Activated T-cell treated with anti-CD3 and anti-CD28 coated beads for 4 hours (primary cell): ENCODE results near the gene PGS1.

Experiments
- DNase-seq: peaks from one replicate; pipeline ENCODE4 v3.0.0-alpha.2; 2020

The PGS1 gene

DNA sequence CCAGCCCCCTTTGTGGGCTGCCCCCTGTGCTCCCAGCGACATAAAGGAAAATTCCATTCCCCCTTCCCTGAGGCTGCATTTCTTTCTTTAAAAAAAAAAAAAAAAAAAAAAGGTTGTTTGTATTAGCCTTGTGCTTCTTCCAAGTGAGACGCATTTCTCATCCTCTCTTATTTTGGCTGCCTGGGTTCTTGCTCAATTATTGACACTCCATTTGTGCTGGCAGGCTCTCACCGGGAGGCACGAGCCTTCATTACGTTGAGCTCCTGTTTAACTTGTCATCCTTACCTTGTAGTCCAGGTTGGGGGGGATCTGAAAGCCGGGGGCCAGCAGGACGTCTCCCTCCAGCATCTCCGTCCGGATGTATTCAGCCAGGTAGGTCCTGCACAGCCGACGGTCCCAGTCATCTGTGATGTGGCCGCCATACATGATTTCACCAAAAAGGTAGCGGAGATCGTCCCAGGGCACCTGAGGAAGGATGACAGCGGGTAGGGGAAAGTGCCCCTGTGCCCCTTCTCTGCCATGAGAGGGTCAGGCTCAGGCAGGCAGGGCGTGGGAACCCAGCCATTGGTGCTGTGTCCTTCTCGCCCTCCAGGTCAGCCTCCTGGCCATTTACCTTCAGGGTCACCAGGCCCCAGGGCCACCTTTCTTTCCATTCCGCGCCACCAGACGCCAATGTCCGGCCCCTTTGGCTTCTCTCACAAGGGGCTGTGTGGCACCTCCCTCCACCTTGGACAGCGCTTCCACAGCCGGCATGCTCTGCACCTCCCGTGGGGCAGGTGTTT, 50.6 kb downstream of the PGS1 start:
- DNase-seq = no peak

DNA sequence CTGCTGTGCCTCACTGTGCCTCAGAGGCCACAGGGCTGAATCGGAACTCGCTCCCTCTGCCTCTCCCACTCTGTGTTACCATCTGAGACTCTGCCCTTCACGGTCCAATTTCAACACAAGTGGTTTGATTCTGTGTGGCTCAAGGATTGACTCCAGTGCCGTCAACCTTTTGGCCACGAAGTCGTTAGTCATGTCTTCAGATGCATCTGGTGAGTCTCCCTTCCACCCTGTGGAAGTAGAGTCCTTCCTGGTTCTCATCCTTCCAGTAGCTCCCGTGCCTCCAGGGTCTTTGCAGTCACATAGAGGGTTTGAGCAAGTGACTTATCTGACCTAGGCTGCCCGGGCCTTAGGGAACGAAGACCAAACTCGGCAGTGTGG, 51.2 kb downstream of the PGS1 start:
- DNase-seq = no peak

DNA sequence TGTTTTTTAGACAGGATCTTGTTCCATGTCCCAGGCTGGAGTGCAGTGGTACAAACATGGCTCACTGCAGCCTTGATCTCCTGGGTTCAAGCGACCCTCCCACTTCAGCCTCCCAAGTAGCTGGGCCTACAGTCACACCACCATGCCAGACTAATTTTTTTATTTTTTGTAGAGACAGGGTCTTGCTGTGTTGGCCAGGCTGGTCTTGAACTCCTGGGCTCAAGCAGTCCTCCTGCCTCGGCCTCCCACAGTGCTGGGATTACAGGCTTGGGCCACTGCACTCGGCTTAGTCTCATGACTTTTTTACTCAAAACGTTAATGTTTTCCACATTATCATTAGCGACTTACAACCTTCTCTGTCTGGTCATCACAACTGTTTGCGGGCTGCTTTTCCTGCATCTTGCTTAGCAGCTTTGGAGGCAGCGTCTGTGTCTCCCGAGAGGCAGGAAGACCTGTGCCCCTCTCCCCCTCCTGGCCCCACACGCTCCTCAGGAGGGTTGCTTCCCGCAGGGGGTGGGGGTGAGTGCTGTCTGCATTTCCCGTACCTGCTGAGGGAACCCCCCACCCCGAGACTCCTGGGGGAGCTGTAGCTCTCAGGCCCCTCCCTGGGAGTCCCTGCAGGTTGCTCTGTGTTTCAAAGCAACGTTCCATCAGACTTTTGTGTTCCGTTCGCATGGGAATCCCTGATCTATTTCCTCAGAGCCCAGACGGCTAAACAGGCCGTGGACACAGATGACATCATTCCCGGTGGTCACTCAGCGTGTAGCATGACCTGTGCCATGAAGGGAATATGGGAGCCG, 52.6 kb downstream of the PGS1 start:
- no peak for DNase-seq

DNA sequence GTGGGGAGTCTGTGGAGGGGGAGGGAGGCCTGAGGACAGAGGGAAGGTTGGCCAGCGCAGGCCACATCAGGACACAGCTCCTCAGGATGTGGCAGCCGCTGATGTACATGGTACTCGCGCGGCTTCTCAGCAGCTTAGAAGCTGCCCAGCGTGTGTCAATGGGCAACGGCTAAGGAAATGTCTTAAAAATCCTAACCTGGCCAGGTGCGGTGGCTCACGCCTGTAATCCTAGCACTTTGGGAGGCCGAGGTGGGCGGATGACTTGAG, 53.2 kb downstream of the PGS1 start:
- DNase-seq = no peak

DNA sequence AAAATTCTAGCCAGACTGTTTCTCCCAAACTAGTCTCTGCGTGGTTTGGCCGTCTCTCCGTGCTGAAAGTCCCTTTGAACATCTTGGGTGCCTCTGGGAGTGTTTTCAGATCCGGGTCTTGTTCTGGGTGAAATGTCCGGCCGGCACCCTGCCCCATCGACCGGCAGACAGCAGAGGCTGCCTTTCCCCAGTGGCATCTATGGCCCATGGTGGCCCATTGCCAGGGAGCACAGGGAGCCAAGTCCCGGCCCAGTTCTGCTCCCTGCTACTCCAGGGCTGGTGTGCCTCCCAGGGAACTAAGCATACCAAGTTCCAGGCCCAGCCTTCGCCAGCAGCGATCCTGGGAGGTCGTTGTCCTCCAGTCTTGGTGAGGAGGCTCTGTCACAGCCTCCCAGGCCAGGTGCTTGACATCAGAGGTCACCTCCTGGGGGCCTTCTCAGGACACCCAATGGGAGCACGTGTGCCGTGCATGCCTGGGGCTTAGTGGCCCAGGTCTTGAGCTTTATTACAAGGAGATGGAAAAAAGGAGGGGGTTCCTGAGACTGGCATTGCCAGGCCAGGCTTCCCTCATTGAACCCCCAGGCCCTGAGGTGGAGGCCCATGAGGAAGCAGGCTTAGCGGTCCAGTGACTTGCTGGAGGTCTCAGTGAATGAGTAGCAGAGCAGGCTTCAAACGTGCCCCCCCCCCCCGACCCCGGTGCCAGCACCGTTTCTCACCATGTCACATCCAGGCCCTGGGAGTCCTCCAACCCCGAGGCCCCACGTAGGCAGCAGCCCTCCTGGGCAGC, 54.0 kb downstream of the PGS1 start:
- DNase-seq = no peak

DNA sequence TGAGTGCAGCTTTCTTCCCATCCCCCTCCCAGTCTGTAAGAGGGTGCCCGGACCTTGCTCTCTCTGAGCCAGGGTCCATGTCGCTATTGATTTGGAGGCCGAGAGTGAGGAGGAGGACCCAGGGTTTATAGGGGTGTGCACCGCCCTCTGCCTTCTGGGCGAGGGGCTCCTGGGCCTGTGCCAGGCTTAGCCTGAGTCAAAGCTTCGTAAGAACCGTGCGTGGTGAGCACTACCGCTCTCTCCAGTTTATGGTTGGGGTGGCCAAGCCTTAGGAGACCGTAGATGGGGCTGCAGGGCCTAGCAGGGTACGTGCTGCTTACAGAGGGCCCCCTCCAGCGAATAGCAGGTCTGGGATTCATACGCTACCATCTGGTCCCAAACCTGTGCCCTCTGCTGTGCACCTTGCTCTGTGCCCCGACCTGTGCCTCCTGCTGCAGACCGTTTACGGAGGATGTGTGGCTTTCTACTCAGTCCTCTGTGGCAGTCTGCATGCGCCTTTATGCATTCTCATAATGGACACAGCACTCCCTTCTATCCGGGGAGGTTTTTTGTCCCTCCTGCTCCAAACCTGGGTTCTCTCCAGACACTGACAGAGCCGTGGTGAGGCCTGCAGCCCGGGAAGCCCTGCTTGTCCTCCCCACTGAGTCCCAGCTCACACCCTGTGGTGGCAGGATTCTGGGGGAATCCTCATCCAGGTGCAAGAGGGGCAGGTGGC, 54.7 kb downstream of the PGS1 start:
- no peak for DNase-seq

DNA sequence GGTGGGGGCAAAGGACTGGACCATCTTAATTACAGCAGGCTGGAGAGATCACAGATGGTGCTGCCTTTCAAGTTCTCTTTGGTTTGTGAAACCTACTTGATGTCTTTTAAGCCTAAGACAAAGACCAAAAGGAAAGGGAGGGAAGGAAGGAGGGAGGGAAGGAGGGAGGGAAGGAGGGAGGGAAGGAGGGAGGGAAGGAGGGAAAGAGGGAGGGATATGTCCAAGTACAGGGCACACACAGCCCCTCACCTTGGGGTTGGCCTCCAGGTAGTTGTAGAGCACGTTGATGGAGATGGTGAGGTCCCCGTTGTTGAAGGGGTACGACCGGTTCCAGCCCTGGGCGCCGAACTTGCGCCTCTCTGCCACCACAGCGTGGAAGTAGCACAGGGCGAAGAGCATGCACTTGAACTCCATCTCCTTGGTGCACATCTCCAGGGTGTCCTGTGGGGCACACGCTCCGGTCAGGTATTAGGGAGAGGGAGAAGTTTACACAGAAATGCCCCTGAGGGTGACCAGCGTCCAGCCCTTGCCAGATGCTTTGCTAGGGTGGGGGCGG, 55.4 kb downstream of the PGS1 start:
- DNase-seq = no peak

DNA sequence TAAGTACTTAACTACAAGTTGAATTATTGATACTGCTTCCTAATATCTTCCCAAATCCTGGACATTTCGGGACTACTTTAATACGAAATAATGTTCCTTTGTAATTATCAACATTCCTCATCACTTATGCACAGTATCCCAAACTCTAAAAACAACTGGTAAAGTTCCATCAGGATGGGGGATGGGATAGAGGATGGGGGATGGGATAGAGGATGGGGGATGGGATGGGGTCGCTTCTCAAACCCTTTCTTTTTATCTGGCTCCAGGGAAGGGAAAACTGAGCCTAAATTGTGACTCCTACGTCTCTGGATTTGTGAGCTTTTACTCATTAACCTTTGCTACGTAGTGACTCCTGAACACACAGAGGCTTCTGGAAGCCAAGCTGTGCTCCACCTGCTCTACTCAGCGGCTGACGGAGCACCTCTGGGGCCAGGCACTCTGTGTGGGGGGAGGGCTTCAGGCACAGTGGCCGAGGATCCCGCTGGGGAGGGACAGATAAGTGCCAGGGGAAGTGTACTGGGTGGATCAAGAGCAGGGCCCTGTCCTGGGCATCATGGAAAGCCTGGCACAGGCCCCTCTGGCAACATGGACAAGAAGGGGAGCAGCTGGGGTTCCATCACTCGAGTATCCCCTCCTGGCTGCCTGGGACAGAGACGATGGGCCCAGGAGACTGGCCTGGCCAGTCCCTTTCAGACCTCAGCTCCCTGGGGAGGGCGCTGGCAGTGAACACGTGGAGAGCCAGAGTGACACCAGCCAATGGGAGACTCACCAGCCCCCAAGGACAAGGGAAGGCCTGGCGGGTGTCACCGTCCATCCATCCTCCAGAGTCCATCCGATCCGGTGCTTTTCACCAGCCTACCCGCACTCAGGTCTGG, 56.2 kb downstream of the PGS1 start:
- no peak for DNase-seq

DNA sequence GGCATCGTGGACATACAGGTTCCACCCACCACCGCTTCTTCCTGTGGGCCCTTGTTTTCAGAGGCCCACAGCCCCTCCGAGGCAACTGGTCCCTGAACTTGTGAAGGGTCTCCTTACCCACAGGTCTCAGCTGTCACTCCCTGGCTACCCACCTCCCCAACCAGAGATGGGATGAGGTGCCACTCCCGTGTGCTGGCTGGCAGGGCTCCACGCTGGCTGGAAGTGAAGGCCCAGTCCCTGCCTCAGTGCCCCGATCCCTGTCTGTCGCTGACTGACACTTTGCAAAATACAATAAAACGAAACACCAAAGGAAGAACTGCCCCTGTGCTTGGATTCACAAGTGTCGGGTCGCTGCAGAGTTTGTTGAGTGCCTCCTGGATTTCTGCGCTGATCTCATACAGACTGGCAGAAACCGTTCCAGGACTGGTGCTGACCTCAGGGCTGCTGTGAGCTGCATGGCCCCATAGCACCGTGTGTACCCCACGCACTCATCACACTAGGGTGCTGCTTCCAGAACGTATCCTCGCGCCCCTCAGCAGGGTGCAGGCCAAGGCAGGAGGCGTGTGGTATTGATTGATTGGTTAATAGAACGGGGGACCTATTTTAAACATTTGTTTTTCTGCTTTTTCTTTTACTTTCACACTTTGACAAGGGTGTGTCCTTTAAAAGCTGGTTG, 57.0 kb downstream of the PGS1 start:
- no peak for DNase-seq

DNA sequence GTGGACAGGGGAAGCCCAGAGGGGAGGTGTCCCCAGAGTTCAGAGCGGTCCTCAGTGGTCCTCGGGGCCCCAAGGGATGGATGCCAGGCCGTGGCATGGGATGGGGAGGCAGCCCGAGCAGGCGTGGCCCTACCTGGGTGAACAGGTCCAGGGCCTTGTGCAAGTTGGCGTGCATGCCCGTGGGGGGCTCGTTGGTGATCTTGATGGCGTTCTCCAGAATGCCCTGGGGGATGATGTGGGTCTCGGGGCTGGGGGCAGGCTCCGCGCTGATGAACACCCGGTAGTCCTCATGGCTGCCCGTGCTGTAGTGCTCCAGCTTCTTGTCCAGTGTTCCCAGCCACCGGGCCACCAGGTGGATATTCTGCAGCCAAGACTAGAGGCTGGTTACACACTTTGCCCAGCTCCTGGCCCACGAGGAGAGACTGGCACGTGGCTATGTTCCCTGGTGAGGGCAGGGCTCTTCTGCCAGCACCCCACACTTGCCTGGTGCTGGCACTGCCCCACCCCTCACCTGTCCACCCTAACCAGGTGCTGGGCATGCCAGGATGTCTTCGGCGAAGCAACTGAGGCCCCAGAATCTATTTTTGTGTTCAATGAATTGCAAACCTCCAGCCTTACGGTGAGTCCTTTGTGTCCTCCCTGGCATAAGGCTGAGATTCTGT, 59.2 kb downstream of the PGS1 start:
- DNase-seq = no peak

DNA sequence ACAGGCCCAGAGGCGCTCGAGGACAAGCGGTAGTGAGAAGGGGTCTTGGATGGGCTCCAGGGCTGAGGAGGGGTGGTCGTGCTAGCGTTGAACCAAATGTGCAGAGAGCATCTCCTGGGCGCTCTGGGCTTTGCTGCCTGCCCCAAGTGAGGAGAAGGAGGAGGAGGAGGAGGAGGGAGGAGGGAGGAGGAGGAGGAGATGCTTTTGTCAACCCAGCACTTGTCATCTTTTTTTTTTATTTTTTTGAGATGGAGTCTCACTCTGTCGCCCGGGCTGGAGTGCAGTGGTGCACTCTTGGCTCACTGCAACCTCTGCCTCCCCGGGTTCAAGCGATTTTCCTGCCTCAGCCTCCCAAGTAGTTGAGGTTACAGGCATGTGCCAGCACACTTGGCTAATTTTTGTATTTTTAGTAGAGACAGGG, 59.8 kb downstream of the PGS1 start:
- no peak for DNase-seq

DNA sequence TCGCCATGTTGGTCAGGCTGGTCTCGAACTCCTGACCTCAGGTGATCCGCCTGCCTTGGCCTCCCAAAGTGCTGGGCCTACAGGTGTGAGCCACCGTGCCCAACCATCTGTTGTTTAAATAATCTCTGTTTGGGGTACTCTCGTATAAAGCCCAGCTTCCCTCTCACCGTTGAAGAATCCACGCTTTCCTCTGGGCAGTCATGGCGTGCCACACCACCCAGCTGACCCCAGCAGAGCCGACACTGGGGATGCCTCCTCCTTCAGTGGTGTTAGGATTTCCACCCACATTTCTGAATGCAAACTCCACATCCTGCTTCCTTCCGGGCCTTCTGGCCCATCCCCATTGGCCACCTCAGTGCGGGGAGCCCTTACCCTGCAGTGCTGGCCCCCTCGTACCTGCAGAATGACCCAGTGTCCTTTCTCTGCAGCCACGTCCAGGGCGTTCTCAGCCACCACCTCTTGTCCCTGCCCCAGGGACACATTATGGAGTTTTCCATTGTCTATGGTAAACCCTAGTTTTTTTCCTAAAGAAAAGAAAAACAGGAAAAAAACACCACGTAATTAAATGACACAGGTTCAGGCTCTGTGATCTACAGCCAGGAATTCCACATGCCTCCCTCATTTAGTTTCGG, 60.4 kb downstream of the PGS1 start:
- no peak for DNase-seq

DNA sequence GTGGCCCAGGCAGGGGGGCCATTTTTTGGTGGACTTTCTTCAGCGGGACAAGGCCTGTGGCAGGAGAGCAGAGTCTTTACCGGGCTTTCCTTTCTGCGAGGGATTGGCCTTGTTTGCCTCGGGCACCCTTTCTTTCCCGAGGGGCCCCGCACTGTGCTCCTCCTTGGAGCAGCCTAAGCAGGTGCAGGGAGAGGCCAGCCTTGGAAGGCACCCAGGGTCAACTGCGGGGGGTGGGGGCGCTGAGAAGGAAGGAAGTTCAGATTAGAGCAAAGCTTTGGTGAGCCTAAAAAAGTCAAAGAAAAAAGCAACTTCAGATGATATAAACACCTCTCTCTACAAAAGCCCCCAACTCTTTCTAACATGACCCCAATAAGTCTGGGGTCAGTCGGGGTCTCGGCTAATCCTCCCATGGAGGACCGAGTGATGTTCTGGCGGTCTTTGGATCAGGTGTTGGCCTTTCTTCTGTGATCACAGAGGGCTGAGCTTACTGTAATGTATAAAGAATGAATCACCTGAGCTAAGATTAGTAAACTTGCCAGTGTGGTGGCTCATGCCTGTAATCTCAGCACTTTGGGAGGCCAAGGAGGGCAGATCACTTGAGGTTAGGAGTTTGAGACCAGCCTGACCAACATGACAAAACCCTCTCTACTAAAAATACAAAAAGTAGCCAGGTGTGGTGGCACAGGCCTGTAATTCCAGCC, 63.0 kb downstream of the PGS1 start:
- DNase-seq = no peak

DNA sequence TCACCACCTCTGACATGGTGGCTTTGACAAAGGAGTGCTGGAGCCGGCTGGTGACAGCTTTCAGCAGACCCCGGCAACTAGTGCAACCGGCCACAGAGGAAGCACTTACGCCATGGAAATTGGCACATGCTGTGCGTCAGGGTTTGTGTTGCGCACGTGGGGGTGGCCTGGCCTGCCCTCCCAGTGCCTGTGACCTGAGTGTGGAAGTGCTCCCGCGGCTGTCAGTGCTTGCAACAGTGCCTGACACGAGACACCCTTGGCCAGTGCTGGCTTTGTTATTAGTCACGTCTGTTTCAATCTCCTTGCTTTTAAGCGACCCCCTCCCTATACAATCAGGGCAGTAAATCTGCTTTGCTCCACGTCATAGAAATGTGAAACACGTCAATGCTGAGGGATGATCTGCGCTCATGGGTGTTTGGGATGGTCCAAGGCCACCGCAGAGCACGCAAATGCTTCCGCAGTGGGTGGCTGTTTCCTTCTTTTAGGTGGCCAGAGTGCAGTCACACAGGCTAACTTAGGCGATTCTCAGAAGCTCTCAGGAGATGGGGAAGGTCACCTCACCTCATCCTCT, 64.3 kb downstream of the PGS1 start:
- DNase-seq = no peak

DNA sequence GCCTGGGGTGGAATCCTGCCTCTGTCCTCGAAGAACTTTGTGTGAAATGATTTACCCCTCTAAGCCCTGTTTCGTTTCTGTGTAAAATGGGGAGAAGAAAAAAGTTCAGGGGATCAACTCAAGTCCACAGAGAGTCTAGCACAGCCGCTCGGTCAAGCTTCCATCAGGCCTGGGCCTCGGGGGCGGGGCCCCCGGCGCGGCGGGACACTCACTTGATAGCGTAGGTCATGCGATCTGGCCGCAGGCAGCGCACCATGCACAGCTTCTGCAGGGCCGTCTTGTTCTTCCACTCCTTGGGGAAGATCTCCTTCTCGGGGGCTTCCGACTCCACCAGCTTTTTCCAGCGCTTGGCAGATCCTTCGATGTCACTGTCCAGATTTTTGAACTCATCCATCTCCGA, 65.9 kb downstream of the PGS1 start:
- no peak for DNase-seq

DNA sequence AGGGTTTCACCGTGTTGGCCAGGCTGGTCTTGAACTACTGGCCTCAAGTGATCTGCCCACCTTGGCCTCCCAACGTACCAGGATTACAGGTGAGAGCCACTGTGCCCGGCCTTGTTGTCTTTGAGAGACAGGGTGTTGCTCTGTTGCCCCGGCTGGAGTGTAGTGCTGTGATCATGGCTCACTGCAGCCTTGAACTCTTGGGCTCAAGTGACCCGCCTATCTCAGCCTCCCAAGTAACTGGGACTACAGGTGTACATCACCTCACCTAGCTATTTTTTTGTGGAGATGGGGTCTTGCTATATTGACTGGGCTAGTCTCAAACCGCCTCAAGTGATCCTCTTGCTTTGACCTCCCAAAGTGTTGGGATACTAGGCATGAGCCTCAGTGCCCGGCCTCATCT, 68.4 kb downstream of the PGS1 start:
- no peak for DNase-seq

DNA sequence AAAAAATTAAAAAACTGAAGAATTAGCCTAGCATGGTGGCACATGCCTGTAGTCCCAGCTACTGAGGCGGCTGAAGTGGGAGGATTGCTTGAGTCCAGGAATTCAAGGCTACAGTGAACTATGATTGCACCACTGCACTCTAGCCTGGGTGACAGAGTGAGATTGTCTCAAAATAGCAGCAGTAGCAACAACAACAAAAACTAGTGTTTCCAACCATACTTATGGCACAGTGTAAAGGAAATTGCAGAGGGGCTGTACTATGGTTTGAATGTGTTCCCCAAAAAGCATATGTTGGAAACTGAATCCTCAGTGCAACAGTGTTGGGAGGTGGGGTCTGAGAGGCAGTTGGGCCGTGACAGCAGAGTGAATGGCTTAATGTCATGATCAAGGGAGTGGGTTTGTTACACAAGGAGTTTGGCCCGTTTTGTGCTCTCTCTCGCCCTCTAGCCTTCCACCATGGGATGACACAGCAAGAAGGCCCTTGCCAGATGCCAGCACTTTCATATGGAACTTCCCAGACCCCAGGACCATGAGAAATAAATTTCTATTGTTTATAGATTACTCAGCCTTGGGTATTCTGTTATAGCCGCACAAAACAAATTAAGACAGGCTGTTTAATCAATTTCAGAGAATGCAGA, 70.0 kb downstream of the PGS1 start:
- no peak for DNase-seq

DNA sequence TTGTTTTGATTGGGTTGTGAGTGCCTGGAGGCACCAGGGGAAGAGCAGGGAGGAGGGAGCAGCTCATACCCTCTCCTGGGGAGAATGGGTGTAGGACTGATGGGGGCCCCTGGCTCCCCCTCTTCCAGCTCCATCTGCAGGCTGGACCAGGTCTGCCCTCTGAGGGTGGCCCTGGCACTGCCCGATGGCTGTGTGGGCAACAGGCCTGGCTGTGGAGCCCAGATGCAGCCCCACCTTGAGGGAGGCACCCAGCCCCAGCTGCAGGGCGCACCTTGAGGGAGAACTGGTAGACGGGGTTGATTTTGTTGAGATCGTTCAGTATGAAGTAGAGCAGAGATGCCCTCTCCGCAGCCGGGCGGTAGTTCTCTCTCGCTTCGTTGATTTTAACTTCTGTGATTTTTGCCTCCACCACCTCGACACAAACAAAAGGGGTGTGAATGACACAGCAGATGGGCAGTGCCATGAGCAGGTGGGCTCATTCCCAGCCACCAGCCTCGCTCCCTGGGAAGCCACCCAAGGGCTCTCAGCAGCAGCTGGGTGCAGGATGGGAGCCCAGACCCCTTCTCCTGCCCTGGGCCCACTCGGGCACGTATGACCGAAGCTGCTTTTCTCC, 71.6 kb downstream of the PGS1 start:
- DNase-seq = no peak
